ENCODE results near the gene GPC3. TPM values are rescaled to one million over a fixed set of nuclear protein-coding genes. Genes with fewer than 3 reads are reported as not detected.

Gene GPC3
- total and polyA plus RNA-seq, 4 experiments from 2014 or later = 0.20 to 2.4 (median 0.22) TPM; not detected in 1

GRCh38 chrX:133543654-133544053 lies 441.7 kb downstream of the GPC3 start:
- DNase-seq = no peak

GRCh38 chrX:133542476-133542875 lies 442.9 kb downstream of the GPC3 start:
- Histone ChIP-seq H3K9me3 (ENCODE audit: control insufficient read depth in 1 of 2, low read length in 2 of 2) (no peaks in the 10 kb centered on the region), H3K27me3 (ENCODE audit: insufficient read depth, low read length) (no peaks in the 10 kb centered on the region), H3K36me3 (ENCODE audit: insufficient read depth, low read length) (no peaks in the 10 kb centered on the region), H3K4me1 (ENCODE audit: insufficient read depth, low read length) (no peaks in the 10 kb centered on the region), H3K4me3 (ENCODE audit: low read length in 2 of 2) (no peak overlapping the region), H3K27ac (ENCODE audit: low read depth, low read length) (no peak overlapping the region)
- H3K4me1 Mint-ChIP-seq = no peaks in the 10 kb centered on the region
- no peak overlapping the region for H3K27ac Mint-ChIP-seq
- ChIA-PET CTCF (ENCODE audit: partially characterized antibody) (no interaction called here), POLR2A (ENCODE audit: partially characterized antibody) (no interaction called here)
- no peak overlapping the region for H3K4me3 Mint-ChIP-seq
- no peaks in the 10 kb centered on the region for H3K36me3 Mint-ChIP-seq
- no peaks in the 10 kb centered on the region for H3K27me3 Mint-ChIP-seq
- DNase-seq = no peak
- intact Hi-C loops (cut with micrococcal nuclease) = no loop called here
- peaks cover 0 to 4% (median 0%) of the 10 kb centered on the region in 8 donors for H3K9me3 Mint-ChIP-seq

More at GRCh38 chrX:133543654-133544053, 441.7 kb downstream of the GPC3 start:
- Histone ChIP-seq H3K36me3 (ENCODE audit: insufficient read depth, low read length) (no peaks in the 10 kb centered on the region), H3K27ac (ENCODE audit: low read depth, low read length) (no peak overlapping the region), H3K4me1 (ENCODE audit: insufficient read depth, low read length) (no peaks in the 10 kb centered on the region), H3K27me3 (ENCODE audit: insufficient read depth, low read length) (no peaks in the 10 kb centered on the region), H3K9me3 (ENCODE audit: control insufficient read depth in 1 of 2, low read length in 2 of 2) (no peaks in the 10 kb centered on the region), H3K4me3 (ENCODE audit: low read length in 2 of 2) (no peak overlapping the region)
- Mint-ChIP-seq H3K36me3 (no peaks in the 10 kb centered on the region), H3K27ac (no peak overlapping the region), H3K4me3 (no peak overlapping the region), H3K4me1 (no peaks in the 10 kb centered on the region), H3K9me3 (peaks cover 0 to 4% (median 0%) of the 10 kb centered on the region in 8 donors), H3K27me3 (no peaks in the 10 kb centered on the region)
- POLR2A ChIA-PET (ENCODE audit: partially characterized antibody) = no interaction called here
- intact Hi-C loops (cut with micrococcal nuclease) = no loop called here
- CTCF ChIA-PET (ENCODE audit: partially characterized antibody) = no interaction called here

GRCh38 chrX:133541021-133541420 lies 444.4 kb downstream of the GPC3 start:
- Histone ChIP-seq H3K4me1 (ENCODE audit: insufficient read depth, low read length) (no peaks in the 10 kb centered on the region), H3K9me3 (ENCODE audit: control insufficient read depth in 1 of 2, low read length in 2 of 2) (no peaks in the 10 kb centered on the region), H3K36me3 (ENCODE audit: insufficient read depth, low read length) (no peaks in the 10 kb centered on the region), H3K27ac (ENCODE audit: low read depth, low read length) (no peak overlapping the region), H3K27me3 (ENCODE audit: insufficient read depth, low read length) (no peaks in the 10 kb centered on the region), H3K4me3 (ENCODE audit: low read length in 2 of 2) (no peak overlapping the region)
- DNase-seq = no peak
- Mint-ChIP-seq H3K9me3 (peaks cover 0 to 4% (median 0%) of the 10 kb centered on the region in 8 donors), H3K36me3 (no peaks in the 10 kb centered on the region), H3K4me3 (no peak overlapping the region), H3K27ac (no peak overlapping the region), H3K4me1 (no peaks in the 10 kb centered on the region), H3K27me3 (no peaks in the 10 kb centered on the region)
- CTCF ChIA-PET (ENCODE audit: partially characterized antibody) = no interaction called here
- POLR2A ChIA-PET (ENCODE audit: partially characterized antibody) = no interaction called here
- intact Hi-C loops (cut with micrococcal nuclease) = no loop called here

- Histone ChIP-seq H3K36me3 (ENCODE audit: insufficient read depth, low read length) (no peaks in the 10 kb centered on the region), H3K9me3 (ENCODE audit: control insufficient read depth in 1 of 2, low read length in 2 of 2) (no peaks in the 10 kb centered on the region), H3K4me1 (ENCODE audit: insufficient read depth, low read length) (no peaks in the 10 kb centered on the region), H3K27ac (ENCODE audit: low read depth, low read length) (no peak overlapping the region), H3K27me3 (ENCODE audit: insufficient read depth, low read length) (no peaks in the 10 kb centered on the region), H3K4me3 (ENCODE audit: low read length in 2 of 2) (no peak overlapping the region)
- DNase-seq = no peak
- Mint-ChIP-seq H3K9me3 (no peaks in the 10 kb centered on the region), H3K27me3 (no peaks in the 10 kb centered on the region), H3K4me1 (no peaks in the 10 kb centered on the region), H3K36me3 (no peaks in the 10 kb centered on the region), H3K27ac (no peak overlapping the region), H3K4me3 (no peak overlapping the region)
- intact Hi-C loops (cut with micrococcal nuclease) = no loop called here
- POLR2A ChIA-PET (ENCODE audit: partially characterized antibody) = no interaction called here
- CTCF ChIA-PET (ENCODE audit: partially characterized antibody) = no interaction called here
Measured at GRCh38 chrX:133538148-133538547, 447.2 kb downstream of the GPC3 start.

- no peak for DNase-seq
- H3K27me3 Mint-ChIP-seq = no peaks in the 10 kb centered on the region
- H3K4me3 Mint-ChIP-seq = no peak overlapping the region
- Histone ChIP-seq H3K27ac (ENCODE audit: low read depth, low read length) (no peak overlapping the region), H3K4me3 (ENCODE audit: low read length in 2 of 2) (no peak overlapping the region), H3K4me1 (ENCODE audit: insufficient read depth, low read length) (no peaks in the 10 kb centered on the region), H3K9me3 (ENCODE audit: control insufficient read depth in 1 of 2, low read length in 2 of 2) (no peaks in the 10 kb centered on the region), H3K36me3 (ENCODE audit: insufficient read depth, low read length) (no peaks in the 10 kb centered on the region), H3K27me3 (ENCODE audit: insufficient read depth, low read length) (no peaks in the 10 kb centered on the region)
- no peak overlapping the region for H3K27ac Mint-ChIP-seq
- no peaks in the 10 kb centered on the region for H3K36me3 Mint-ChIP-seq
- ChIA-PET POLR2A (ENCODE audit: partially characterized antibody) (no interaction called here), CTCF (ENCODE audit: partially characterized antibody) (no interaction called here)
- no peaks in the 10 kb centered on the region for H3K4me1 Mint-ChIP-seq
- intact Hi-C loops (cut with micrococcal nuclease) = no loop called here
- no peaks in the 10 kb centered on the region for H3K9me3 Mint-ChIP-seq
Measured at GRCh38 chrX:133537142-133537541, 448.3 kb downstream of the GPC3 start.

- H3K36me3 Mint-ChIP-seq = no peaks in the 10 kb centered on the region
- H3K4me1 Mint-ChIP-seq = no peaks in the 10 kb centered on the region
- Histone ChIP-seq H3K27me3 (ENCODE audit: insufficient read depth, low read length) (no peaks in the 10 kb centered on the region), H3K27ac (ENCODE audit: low read depth, low read length) (no peak overlapping the region), H3K9me3 (ENCODE audit: control insufficient read depth in 1 of 2, low read length in 2 of 2) (no peaks in the 10 kb centered on the region), H3K4me3 (ENCODE audit: low read length in 2 of 2) (no peak overlapping the region), H3K36me3 (ENCODE audit: insufficient read depth, low read length) (no peaks in the 10 kb centered on the region), H3K4me1 (ENCODE audit: insufficient read depth, low read length) (no peaks in the 10 kb centered on the region)
- POLR2A ChIA-PET (ENCODE audit: partially characterized antibody) = no interaction called here
- no peaks in the 10 kb centered on the region for H3K9me3 Mint-ChIP-seq
- no peak overlapping the region for H3K27ac Mint-ChIP-seq
- H3K27me3 Mint-ChIP-seq = no peaks in the 10 kb centered on the region
- intact Hi-C loops (cut with micrococcal nuclease) = no loop called here
- CTCF ChIA-PET (ENCODE audit: partially characterized antibody) = no interaction called here
- DNase-seq = no peak
- no peak overlapping the region for H3K4me3 Mint-ChIP-seq
Measured at GRCh38 chrX:133535066-133535465, 450.3 kb downstream of the GPC3 start.

- Mint-ChIP-seq H3K4me3 (no peak overlapping the region), H3K27ac (no peak overlapping the region), H3K9me3 (no peaks in the 10 kb centered on the region), H3K27me3 (no peaks in the 10 kb centered on the region), H3K4me1 (no peaks in the 10 kb centered on the region), H3K36me3 (no peaks in the 10 kb centered on the region)
- CTCF ChIA-PET (ENCODE audit: partially characterized antibody) = no interaction called here
- H3K9me3 ChIP-seq (ENCODE audit: control insufficient read depth in 1 of 2, low read length in 2 of 2) = no peaks in the 10 kb centered on the region
- POLR2A ChIA-PET (ENCODE audit: partially characterized antibody) = no interaction called here
- no peak overlapping the region for H3K27ac ChIP-seq (ENCODE audit: low read depth, low read length)
- intact Hi-C loops (cut with micrococcal nuclease) = no loop called here
- no peaks in the 10 kb centered on the region for H3K27me3 ChIP-seq (ENCODE audit: insufficient read depth, low read length)
- no peak for DNase-seq
- no peaks in the 10 kb centered on the region for H3K36me3 ChIP-seq (ENCODE audit: insufficient read depth, low read length)
- H3K4me3 ChIP-seq (ENCODE audit: low read length in 2 of 2) = no peak overlapping the region
- H3K4me1 ChIP-seq (ENCODE audit: insufficient read depth, low read length) = no peaks in the 10 kb centered on the region
Measured at GRCh38 chrX:133534172-133534571, 451.2 kb downstream of the GPC3 start.

GRCh38 chrX:133533249-133533648 lies 452.1 kb downstream of the GPC3 start:
- no peak overlapping the region for H3K4me3 ChIP-seq (ENCODE audit: low read length in 2 of 2)
- H3K9me3 ChIP-seq (ENCODE audit: control insufficient read depth in 1 of 2, low read length in 2 of 2) = no peaks in the 10 kb centered on the region
- Mint-ChIP-seq H3K4me1 (no peaks in the 10 kb centered on the region), H3K4me3 (no peak overlapping the region), H3K27ac (no peak overlapping the region), H3K36me3 (no peaks in the 10 kb centered on the region), H3K27me3 (no peaks in the 10 kb centered on the region), H3K9me3 (no peaks in the 10 kb centered on the region)
- no peaks in the 10 kb centered on the region for H3K27me3 ChIP-seq (ENCODE audit: insufficient read depth, low read length)
- ChIA-PET CTCF (ENCODE audit: partially characterized antibody) (no interaction called here), POLR2A (ENCODE audit: partially characterized antibody) (no interaction called here)
- no peaks in the 10 kb centered on the region for H3K36me3 ChIP-seq (ENCODE audit: insufficient read depth, low read length)
- DNase-seq = no peak
- intact Hi-C loops (cut with micrococcal nuclease) = no loop called here
- no peak overlapping the region for H3K27ac ChIP-seq (ENCODE audit: low read depth, low read length)
- H3K4me1 ChIP-seq (ENCODE audit: insufficient read depth, low read length) = no peaks in the 10 kb centered on the region

Data from CD4-positive, alpha-beta memory T cell (primary cell).